ENCODE data around the gene INTS4.
"Not testable (repeated sequence)": the region's sequence is repeated elsewhere in the genome, so short reads cannot be mapped to it uniquely, and the experiment has no call there.

DNA sequence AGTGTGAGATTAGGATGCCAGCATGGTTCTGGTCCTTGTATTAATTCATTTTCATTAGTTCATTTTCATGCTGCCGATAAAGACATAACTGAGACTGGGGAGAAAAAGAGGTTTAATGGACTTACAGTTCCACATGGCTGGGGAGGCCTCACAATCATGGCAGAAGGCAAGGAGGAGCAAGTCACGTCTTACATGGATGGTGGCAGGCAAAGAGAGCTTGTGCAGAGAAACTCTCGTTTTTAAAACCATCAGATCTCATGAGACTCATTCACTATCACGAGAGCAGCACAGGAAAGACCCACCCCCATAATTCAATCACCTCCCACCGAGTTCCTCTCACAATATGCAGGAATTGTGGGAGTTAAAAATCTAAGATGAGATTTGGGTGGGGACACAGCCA is 150.8 kb downstream of the INTS4 start:
- not testable (repeated sequence) for TF ChIP-seq SUZ12 (IDR thresholded peaks at IDR 0.05); FOXM1 (IDR thresholded peaks at IDR 0.05; ENCODE audit: borderline replicate concordance); SP1 (IDR thresholded peaks at IDR 0.05); NFRKB (IDR thresholded peaks at IDR 0.05); CTBP1 (IDR thresholded peaks at IDR 0.05; ENCODE audit: borderline replicate concordance); FOXA1 (IDR thresholded peaks at IDR 0.05); ARNT (IDR thresholded peaks at IDR 0.05); FOXK2 (IDR thresholded peaks at IDR 0.05)
- TF ChIP-seq, protein P1, sequence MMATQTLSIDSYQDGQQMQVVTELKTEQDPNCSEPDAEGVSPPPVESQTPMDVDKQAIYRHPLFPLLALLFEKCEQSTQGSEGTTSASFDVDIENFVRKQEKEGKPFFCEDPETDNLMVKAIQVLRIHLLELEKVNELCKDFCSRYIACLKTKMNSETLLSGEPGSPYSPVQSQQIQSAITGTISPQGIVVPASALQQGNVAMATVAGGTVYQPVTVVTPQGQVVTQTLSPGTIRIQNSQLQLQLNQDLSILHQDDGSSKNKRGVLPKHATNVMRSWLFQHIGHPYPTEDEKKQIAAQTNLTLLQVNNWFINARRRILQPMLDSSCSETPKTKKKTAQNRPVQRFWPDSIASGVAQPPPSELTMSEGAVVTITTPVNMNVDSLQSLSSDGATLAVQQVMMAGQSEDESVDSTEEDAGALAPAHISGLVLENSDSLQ (IDR thresholded peaks at IDR 0.05), result not testable (repeated sequence)
